Stimulated activated CD4-positive, alpha-beta T cell treated with anti-CD3 and anti-CD28 coated beads, TNF-alpha, amount 100 ng/mL, for 1 hour (primary cell): Measurements from ENCODE around the gene ST6GALNAC1.
"Not testable (repeated sequence)": the region's sequence is repeated elsewhere in the genome, so short reads cannot be mapped to it uniquely, and the experiment has no call there.

Source experiments
- DNase-seq, 3 donors: peaks; one replicate each; pipeline ENCODE4 v3.0.0-alpha.2; 2020; ENCODE audit warnings: low read depth in 3 of 3, low spot score in 1 of 3

The ST6GALNAC1 gene

DNA sequence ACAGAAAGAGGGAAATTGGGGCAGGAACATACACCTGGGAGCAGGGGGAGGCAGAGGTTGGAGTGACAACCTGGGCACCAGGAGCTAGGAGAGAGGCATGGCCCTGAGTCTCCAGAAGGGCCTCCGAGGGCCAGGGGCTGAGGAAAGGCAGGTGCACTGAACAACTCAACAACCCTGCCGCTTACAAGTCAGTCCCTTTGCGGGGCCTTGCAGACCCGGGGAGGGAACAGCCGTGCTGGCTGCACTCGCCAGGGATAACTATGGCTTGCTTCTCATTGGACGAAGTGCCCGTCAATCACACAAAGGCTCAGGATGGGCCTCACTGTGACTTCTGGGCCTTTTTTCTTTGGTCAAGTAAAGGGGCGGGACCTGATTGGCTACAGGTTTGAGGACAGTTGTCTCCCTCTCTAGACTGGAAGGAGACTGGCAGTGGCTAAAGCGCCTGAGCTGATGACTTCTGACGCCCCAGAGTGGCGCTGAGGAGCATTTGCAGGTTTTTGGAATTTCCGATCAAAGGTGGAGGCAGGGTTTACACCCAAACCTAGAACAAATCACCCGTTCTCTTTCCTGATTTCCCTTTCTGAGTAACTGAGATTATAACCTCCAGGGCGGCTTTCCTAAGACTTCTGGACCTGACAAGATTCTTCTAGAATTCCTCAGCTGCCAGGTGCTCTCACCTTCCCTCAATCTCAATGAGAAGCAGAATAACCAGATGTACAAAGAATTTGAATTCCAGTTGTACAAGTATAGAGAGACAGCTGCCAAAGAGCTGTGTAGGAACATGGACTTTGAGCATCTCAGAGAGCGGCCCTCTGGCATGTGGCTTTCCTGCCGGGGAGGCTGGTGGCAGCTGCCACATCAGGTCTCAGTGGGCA lies 30.3 kb downstream of the ST6GALNAC1 start:
- no peak for DNase-seq

DNA sequence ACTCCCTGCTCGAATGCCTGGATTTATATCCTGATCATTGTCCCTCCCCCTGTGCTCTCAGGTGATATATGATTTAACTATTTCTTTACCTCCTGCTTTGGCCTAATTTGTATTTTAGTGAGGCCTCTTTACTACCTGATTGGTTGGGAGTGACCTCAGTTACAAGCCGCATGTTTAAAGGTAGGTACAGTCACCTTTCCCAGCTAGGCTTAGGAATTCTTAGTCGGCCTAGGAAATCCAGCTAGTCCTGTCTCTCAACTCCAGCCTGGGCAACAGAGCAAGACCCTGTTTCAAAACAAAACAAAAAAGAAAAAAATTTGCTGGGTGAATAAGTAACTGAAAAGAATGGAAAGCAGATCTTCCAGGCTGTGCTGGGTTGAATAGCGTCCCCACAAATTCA lies 31.1 kb downstream of the ST6GALNAC1 start:
- no peak for DNase-seq

- DNase-seq, result no peak
Measured at GRCh38 chr17:76611758-76612157, 31.8 kb downstream of the ST6GALNAC1 start.

DNA sequence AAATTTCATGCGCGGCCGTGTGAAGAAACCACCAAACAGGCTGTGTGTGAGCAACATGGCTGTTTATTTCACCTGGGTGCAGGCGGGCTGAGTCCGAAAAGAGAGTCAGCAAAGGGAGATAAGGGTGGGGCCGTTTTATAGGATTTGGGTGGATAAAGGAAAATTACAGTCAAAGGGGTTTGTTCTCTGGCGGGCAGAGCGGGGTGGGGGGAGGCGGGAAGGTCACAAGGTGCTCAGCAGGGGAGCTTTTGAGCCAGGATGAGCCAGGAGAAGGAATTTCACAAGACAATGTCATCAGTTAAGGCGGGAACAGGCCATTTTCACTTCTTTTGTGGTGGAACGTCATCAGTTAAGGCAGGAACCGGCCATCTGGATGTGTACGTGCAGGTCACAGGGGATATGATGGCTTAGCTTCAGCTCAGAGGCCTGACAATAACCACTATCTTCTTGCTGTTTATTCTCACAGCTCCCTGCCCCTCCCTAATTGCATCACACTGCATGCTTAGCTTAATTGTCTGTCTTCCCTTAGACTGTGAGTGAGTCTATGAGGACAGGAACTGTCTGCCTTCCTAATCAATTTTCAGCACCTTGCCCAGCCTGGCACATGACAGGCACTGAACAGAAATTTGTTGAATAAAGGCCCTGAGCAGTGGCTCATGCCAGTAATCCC lies 32.3 kb downstream of the ST6GALNAC1 start:
- DNase-seq, result not testable (repeated sequence)

GRCh38 chr17:76606685-76607084 lies 36.9 kb downstream of the ST6GALNAC1 start:
- DNase-seq, result not testable (repeated sequence)

GRCh38 chr17:76601065-76601464 lies 42.5 kb downstream of the ST6GALNAC1 start:
- DNase-seq, result no peak

- DNase-seq, result no peak
Measured at GRCh38 chr17:76599694-76600460, 43.7 kb downstream of the ST6GALNAC1 start.

DNA sequence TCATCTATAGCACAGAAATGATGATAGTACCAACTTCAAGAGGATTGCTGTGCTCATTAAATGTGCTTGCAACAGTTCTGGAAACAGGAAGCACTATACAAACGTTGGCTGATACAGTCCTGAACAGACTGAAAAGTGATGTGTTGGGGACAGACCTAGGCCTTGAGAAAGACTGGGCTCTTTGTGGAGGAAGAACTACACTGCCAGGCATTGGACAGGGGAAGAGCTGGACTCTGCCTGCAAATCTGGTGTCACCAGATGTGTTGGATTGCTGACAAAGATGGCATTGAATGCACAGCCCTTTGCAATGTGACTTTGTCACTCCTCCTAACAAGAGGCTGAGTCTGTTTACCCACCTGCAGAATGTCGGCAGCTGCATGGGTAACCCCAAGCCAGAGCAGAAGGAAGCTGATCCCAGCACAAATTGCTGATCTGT lies 45.5 kb downstream of the ST6GALNAC1 start:
- DNase-seq, result no peak

GRCh38 chr17:76597156-76598003 lies 46.2 kb downstream of the ST6GALNAC1 start:
- no peak for DNase-seq

GRCh38 chr17:76594690-76595089 lies 48.9 kb downstream of the ST6GALNAC1 start:
- no peak for DNase-seq

DNA sequence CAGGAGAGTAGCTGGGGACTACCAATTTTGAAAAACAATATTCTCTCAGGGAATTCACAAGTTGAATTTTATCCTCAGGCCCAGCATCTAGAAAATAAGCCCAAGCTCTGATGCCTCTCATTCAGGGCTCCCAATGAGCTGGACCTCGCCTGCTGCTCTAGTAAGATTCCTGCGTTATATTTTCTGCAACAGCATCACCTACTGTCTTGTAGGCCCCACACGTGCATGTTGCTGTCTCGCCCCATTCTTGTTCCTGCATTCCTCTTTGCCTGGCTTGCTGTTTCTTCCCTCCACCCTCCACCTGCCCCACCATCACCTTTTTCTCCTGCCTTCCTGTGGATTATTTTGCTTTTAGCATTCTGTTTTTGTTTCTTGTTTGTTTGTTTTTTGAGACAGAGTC lies 49.6 kb downstream of the ST6GALNAC1 start:
- DNase-seq, result no peak

- DNase-seq, result no peak
Measured at GRCh38 chr17:76593384-76593826, 50.2 kb downstream of the ST6GALNAC1 start.

DNA sequence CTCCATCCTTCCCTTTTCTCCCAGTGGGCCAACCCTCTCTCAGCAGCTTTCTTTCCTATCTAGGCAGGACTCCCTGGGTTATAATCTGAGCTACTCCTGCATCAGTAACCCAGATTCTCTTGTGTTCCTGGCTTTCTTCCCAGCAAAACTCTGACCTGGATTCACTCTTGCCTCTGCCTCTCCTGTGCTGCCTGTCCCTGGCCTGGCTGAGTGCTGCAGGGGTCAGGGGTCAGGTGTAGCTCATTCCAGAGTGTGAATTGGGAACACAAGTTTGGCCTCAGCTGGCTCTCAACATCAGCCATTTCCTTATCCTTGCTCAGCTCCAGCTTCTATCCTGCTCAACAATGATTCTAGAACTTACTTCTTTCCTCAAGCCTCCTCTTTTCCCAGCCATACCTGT lies 55.4 kb downstream of the ST6GALNAC1 start:
- no peak for DNase-seq

DNA sequence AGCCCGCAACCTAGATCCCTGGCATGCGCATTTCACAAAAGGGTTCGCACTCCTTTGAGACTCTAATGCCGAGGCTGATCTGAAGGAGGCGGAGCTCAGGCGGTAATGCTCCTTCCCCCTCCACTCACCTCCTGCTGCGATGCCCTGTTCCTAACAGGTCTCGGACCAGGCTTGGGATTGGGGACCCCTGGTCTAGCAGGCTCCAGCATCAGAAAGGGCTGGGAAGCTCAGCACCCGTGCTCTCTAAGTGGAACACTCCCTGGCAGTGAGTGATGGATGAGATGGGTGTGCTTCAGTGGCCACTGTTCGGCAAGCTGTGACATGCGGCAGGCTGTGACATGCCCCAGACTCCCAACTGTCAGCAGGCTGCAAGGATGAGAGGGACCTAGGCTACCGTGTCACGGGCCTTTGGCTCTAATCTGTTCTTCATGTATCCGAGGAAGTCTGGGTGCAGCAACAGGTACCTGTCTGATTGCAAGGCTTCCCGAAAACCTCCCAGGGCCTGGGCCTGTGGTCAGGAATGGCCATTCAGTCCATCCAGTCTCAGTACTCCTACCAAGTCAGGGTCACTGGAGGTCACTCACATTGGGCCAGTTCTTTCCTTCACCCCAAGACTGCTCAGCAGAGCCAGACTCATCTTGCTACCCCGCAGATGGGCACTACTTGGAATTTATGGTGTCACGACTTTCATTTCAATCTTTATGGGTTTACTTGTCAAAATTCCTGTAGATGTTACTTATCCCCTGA lies 56.6 kb downstream of the ST6GALNAC1 start:
- DNase-seq, result no peak

DNA sequence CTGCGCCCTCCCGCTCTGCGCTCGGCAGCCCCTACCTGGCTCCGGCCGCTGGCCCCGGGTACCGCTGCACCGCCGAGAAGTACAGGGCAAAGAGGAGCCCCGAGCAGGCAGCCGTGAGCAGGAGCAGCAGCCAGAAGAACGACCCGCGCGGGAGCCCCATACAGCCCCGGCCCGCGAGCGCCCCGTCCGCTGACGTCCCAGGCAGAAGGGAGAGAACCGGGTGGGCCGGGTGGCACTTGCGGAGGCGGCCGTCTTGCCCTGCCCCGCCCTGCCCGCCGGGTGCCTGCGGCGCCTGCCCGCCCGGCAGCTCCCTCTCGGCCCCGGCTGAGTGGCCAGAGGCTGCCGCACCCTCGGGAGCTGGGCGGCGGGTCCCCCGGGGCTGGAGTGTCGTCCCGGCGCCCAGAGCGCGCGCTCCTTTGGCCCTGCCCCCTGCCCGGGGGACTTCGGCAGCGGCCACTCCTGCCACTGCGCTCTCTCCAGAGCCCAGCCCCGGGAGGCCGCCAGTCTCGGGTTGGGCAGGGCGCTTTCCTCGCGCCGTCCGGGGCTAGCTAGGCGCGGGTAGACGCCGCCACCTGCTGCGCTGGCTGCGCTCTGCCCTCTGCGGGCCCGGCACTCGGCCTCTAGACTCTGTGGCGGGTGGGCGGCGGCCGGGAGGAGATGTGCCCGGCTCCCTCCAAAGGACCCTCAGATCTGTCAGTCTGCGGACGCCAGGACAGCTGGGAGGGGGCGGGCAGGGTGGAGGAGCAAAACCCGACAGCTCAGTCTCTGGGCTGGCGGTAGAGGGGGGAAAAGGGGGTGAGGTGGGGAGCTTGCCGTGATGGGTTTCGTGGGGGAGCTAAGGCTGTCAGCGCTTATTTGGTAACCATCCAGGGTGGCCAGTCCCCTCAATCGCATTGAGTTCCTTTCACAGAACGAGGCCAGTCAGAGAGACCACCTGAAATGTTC lies 57.6 kb downstream of the ST6GALNAC1 start, which contains the start of gene ST6GALNAC2:
ST6GALNAC2 (minus strand) TSS at position 212 of the 945 bp plus-strand sequence; CDS start at position 160, 52 bp downstream.
- DNase-seq, result no peak

DNA sequence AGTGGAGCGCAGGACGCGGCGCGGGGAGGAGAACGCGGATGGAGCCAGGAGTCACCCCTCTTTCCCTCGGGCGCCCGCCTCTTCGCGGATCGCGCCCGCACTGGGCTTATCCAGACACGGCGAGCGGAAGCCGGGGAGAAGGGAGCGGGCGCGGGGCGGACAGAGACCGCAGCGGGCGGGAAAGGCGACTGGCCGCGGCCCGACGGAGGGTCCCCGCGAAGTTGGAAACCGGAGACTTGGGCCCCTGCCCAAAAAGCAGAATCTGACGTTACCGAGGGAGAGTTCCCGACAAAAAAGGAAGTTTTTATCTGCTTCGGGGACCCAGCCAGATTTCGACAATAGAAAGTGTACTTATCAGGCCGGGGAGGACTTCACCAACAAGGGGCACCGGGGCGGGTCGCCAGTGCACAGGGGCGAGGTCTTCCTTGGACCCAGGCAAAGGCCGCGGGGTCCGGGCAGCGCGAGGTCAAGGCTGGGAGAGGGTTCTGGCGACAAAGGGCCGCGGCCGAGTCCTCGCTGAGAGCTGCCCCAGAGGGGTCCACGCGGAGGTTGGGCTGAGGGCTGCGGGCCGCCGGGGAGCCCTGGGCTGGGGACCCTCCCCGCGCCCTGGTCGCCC lies 58.4 kb downstream of the ST6GALNAC1 start:
- no peak for DNase-seq

DNA sequence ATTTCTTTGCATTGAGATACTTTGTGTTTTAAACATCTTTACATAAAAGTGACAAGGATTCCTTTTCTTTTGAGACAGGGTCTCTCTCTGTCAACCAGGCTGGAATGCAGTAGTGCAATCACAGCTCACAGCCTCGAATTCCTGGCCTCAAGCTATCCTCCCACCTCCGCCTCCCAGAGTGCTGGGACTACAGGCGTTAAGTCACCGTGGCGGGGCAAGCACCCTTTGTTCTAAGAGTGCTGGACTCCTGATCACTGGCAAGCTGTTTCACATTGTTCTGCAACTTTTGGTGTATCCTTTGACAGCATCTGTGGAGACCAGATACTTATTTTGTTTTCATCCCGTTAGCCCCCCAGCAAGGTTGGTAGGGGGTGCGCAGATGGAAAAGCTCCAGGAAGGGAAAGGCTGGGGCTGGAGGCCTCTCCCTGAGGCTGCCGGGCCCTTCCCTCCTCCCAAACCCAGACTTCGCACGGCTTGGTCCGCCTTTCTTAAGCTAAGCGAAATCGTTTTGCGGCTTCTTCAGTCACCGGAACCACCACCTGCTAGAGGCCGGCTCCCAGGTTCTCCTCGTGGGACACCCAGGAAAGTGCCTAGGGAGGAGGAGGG lies 59.0 kb downstream of the ST6GALNAC1 start:
- DNase-seq, result no peak

DNA sequence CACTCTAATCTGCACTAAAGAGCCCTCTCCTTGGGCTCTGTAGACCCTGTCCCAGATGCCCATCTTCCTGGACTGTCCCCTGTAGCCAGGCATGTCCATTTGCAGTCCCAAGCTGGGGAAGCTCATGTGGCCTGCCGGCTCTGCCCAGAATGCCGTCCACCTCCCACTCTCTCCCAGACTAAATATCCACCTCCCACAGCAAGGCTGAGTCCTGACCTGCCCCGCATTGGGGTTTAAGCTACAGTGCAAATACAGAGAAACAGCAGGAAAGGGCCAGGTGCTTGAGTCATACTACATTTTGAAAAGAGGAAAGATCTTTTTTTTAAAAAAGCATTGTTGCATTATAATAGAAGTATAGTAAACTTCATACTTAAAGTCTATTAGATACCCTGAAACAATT lies 60.9 kb downstream of the ST6GALNAC1 start:
- no peak for DNase-seq
